H1 (cell line): ENCODE measurements around the gene CEP120. TPM values are rescaled to one million over a fixed set of nuclear protein-coding genes. Genes with fewer than 3 reads are reported as not detected.

Source experiments
- CTCF ChIA-PET: fragments of 300-600 bp; sonication (Branson Sonifier 250); formaldehyde crosslinking; loops from one replicate; lab custom pipeline; 2021; ENCODE audit not compliant: partially characterized antibody; lab: Charles Lee
- POLR2A ChIA-PET: fragments of 300-600 bp; sonication (Branson Sonifier 250); formaldehyde crosslinking; loops from one replicate; lab custom pipeline; 2021; ENCODE audit warnings: inconsistent platforms; ENCODE audit not compliant: partially characterized antibody; lab: Charles Lee
- DNase-seq, 2 experiments: peaks; one replicate each; pipeline versions ENCODE4 v3.0.0 to v3.0.0-alpha.2; 2010 to 2022; ENCODE audit warnings: low spot score in 2 of 2, low read depth in 1 of 2, mixed read lengths in 1 of 2
- FAIRE-seq: peaks from 2 replicates; lab custom pipeline; 2011; peaks lifted over from hg19 to GRCh38; lab: Jason Lieb, UNC
- H2AFZ ChIP-seq: 2 replicates; pipeline ENCODE4 v1.8.1; 2012; ENCODE audit warnings: low read length, inconsistent platforms
- H2AK5ac ChIP-seq: 2 replicates; pipeline ENCODE4 v1.6.1; 2013; ENCODE audit warnings: low read depth, low read length
- H2BK120ac ChIP-seq: replicated peaks from 2 replicates; pipeline ENCODE3; 2013; ENCODE audit warnings: low read depth, low read length, inconsistent platforms
- H2BK12ac ChIP-seq: 2 replicates; pipeline ENCODE4 v1.6.1; 2013; ENCODE audit warnings: low read depth, low read length
- H2BK15ac ChIP-seq: 2 replicates; pipeline ENCODE4 v1.6.1; 2013; ENCODE audit warnings: low read length
- H2BK20ac ChIP-seq: 2 replicates; pipeline ENCODE4 v1.6.1; 2013; ENCODE audit warnings: low read length
- H2BK5ac ChIP-seq: 2 replicates; pipeline ENCODE4 v1.6.1; 2013; ENCODE audit warnings: low read depth, low read length
- H3K14ac ChIP-seq: 2 replicates; pipeline ENCODE4 v1.6.1; 2013; ENCODE audit warnings: inconsistent platforms; ENCODE audit not compliant: insufficient read length
- H3K18ac ChIP-seq: 2 replicates; pipeline ENCODE4 v1.6.1; 2013; ENCODE audit warnings: low read length; ENCODE audit errors: extremely low read depth
- H3K23ac ChIP-seq: 2 replicates; pipeline ENCODE4 v1.6.1; 2013; ENCODE audit warnings: inconsistent platforms; ENCODE audit not compliant: insufficient read length
- H3K23me2 ChIP-seq: 2 replicates; pipeline ENCODE4 v1.6.1; 2013; ENCODE audit warnings: low read depth, low read length
- H3K27ac ChIP-seq: 2 replicates; pipeline ENCODE4 v1.6.1; 2011; ENCODE audit warnings: low read depth, low read length, inconsistent platforms
- H3K27me3 ChIP-seq, 4 experiments: replicated peaks in 1 of 4; 1 replicate in 1 of 4; 2 replicates in 3 of 4; pipeline versions ENCODE4 v1.6.1 to v1.8.1; 2011 to 2013; ENCODE audit warnings: low read length in 3 of 4, mild to moderate bottlenecking in 3 of 4, inconsistent platforms in 2 of 4, mixed read lengths in 2 of 4, moderate library complexity in 1 of 4; ENCODE audit not compliant: control insufficient read depth in 3 of 4, insufficient read depth in 3 of 4; ENCODE audit errors: extremely low read depth in 1 of 4
- H3K36me3 ChIP-seq, 4 experiments: 2 replicates each; pipeline versions ENCODE4 v1.6.1 to v1.8.1; 2011 to 2013; ENCODE audit warnings: mild to moderate bottlenecking in 4 of 4, low read length in 3 of 4, moderate library complexity in 2 of 4, control low read depth in 1 of 4, inconsistent platforms in 1 of 4; ENCODE audit not compliant: insufficient read depth in 4 of 4, control insufficient read depth in 2 of 4
- H3K4ac ChIP-seq: replicated peaks from 2 replicates; pipeline ENCODE3; 2013; ENCODE audit warnings: low read length, low read depth, mixed read lengths, inconsistent platforms; ENCODE audit not compliant: insufficient read length
- H3K4me1 ChIP-seq, 4 experiments: replicated peaks in 1 of 4; 1 replicate in 1 of 4; 2 replicates in 3 of 4; pipeline versions ENCODE4 v1.6.1 to v1.8.1; 2011 to 2013; ENCODE audit warnings: low read length in 3 of 4, inconsistent platforms in 2 of 4, mixed read lengths in 1 of 4; ENCODE audit not compliant: insufficient read depth in 4 of 4, control insufficient read depth in 3 of 4
- H3K4me2 ChIP-seq, 2 experiments: 2 replicates each; pipeline versions ENCODE4 v1.6.1 to v1.8.1; 2011 to 2013; ENCODE audit warnings: low read depth in 2 of 2, low read length in 2 of 2, control low read depth in 1 of 2, inconsistent platforms in 1 of 2, mild to moderate bottlenecking in 1 of 2; ENCODE audit not compliant: insufficient read depth in 1 of 2
- H3K4me3 ChIP-seq, 4 experiments: fragments of 200-600, 300-600 bp in 1 of 4; sonication (generic), shearing (Covaris generic), sonication (Bioruptor Twin) in 1 of 4; 2 replicates each; pipeline versions ENCODE4 v1.5.1 to v1.8.1; 2011 to 2016; ENCODE audit warnings: low read length in 4 of 4, low read depth in 3 of 4, control low read depth in 2 of 4, inconsistent platforms in 2 of 4, mild to moderate bottlenecking in 2 of 4, mixed read lengths in 1 of 4, moderate library complexity in 1 of 4; ENCODE audit not compliant: insufficient read depth in 2 of 4; ENCODE audit errors: extremely low read depth in 1 of 4
- H3K56ac ChIP-seq: replicated peaks from 2 replicates; pipeline ENCODE3; 2013; ENCODE audit warnings: low read depth, mild to moderate bottlenecking, mixed read lengths, low read length, inconsistent platforms; ENCODE audit not compliant: insufficient read length
- H3K79me1 ChIP-seq: 2 replicates; pipeline ENCODE4 v1.6.1; 2013; ENCODE audit warnings: low read depth, low read length, control low read depth
- H3K79me2 ChIP-seq, 2 experiments: 2 replicates each; pipeline versions ENCODE4 v1.6.1 to v1.8.1; 2012 to 2013; ENCODE audit warnings: low read length in 2 of 2, mild to moderate bottlenecking in 2 of 2, inconsistent platforms in 1 of 2; ENCODE audit not compliant: insufficient read depth in 2 of 2, control insufficient read depth in 1 of 2
- H3K9ac ChIP-seq, 4 experiments: replicated peaks in 1 of 4; 1 replicate in 1 of 4; 2 replicates in 3 of 4; pipeline versions ENCODE4 v1.6.1 to v1.8.1; 2011 to 2013; ENCODE audit warnings: low read depth in 3 of 4, low read length in 3 of 4, control low read depth in 2 of 4, mild to moderate bottlenecking in 2 of 4, moderate library complexity in 2 of 4, inconsistent platforms in 1 of 4; ENCODE audit errors: extremely low read depth in 1 of 4
- H3K9me3 ChIP-seq, 2 experiments: 2 replicates each; pipeline versions ENCODE4 v1.6.1 to v1.8.1; 2012 to 2013; ENCODE audit warnings: mild to moderate bottlenecking in 2 of 2, moderate library complexity in 2 of 2, control low read depth in 1 of 2, inconsistent platforms in 1 of 2, low read depth in 1 of 2, low read length in 1 of 2, mixed read lengths in 1 of 2; ENCODE audit not compliant: insufficient read depth in 2 of 2
- H4K20me1 ChIP-seq, 2 experiments: replicated peaks in 1 of 2; 2 replicates each; pipeline versions ENCODE3 to v1.8.1; 2011 to 2013; ENCODE audit warnings: inconsistent platforms in 2 of 2, low read length in 2 of 2, mild to moderate bottlenecking in 1 of 2; ENCODE audit not compliant: insufficient read depth in 2 of 2, control insufficient read depth in 1 of 2
- H4K5ac ChIP-seq: 2 replicates; pipeline ENCODE4 v1.6.1; 2013; ENCODE audit warnings: low read length, low read depth, mixed read lengths, inconsistent platforms; ENCODE audit not compliant: insufficient read length
- H4K8ac ChIP-seq: 2 replicates; pipeline ENCODE4 v1.8.0; 2013; ENCODE audit warnings: mild to moderate bottlenecking, moderate library complexity, low read length, inconsistent platforms; ENCODE audit not compliant: insufficient read depth; ENCODE audit errors: extremely low read depth
- H4K91ac ChIP-seq: replicated peaks from 2 replicates; pipeline ENCODE3; 2013; ENCODE audit warnings: low read length, mixed read lengths, inconsistent platforms; ENCODE audit not compliant: insufficient read length
- BACH1 ChIP-seq: IDR thresholded peaks from 2 replicates; pipeline ENCODE4 v1.6.1; 2012; ENCODE audit warnings: low read length, improper control_type of control experiment
- HDAC2 ChIP-seq, 2 experiments: fragments of 300-600 bp in 1 of 2; sonication (generic) in 1 of 2; IDR thresholded peaks; 2 replicates each; pipeline ENCODE4 v1.6.1; 2011 to 2012; ENCODE audit warnings: low read depth in 2 of 2, low read length in 2 of 2, mild to moderate bottlenecking in 2 of 2, moderate library complexity in 2 of 2, borderline replicate concordance in 1 of 2, inconsistent platforms in 1 of 2
- POU5F1 ChIP-seq: IDR thresholded peaks from 2 replicates; pipeline ENCODE4 v1.6.1; 2011; ENCODE audit warnings: low read depth, mild to moderate bottlenecking, low read length, moderate library complexity
- RAD21 ChIP-seq, 2 experiments: IDR thresholded peaks in 1 of 2; conservative IDR thresholded peaks in 1 of 2; 2 replicates each; pipeline ENCODE4 v1.6.1; 2011; ENCODE audit warnings: low read depth in 2 of 2, low read length in 2 of 2, improper control_type of control experiment in 1 of 2, inconsistent platforms in 1 of 2, mild to moderate bottlenecking in 1 of 2, moderate library complexity in 1 of 2
- TEAD4 ChIP-seq: IDR thresholded peaks from 2 replicates; pipeline ENCODE4 v1.6.1; 2012; ENCODE audit warnings: low read depth, low read length, inconsistent platforms, mixed read lengths
- USF2 ChIP-seq: IDR thresholded peaks from 2 replicates; pipeline ENCODE4 v1.6.1; 2011; ENCODE audit warnings: low read length, improper control_type of control experiment
- WGBS, 2 experiments: shearing (Covaris generic) in 1 of 2; methylation state at CpG; one replicate each; pipeline versions ENCODE4 v1.1.6 to v1.1.7; 2013 to 2015; ENCODE audit warnings: low lambda C conversion rate in 2 of 2, mixed read lengths in 2 of 2, inconsistent platforms in 1 of 2, low coverage in 1 of 2, missing lambda C conversion rate in 1 of 2; ENCODE audit not compliant: insufficient replicate concordance in 2 of 2, insufficient coverage in 1 of 2, insufficient read length in 1 of 2; ENCODE audit errors: extremely low coverage in 1 of 2, missing lambda C conversion rate in 1 of 2; 5-methylcytosine and 5-hydroxymethylcytosine counted together
- polyA plus RNA-seq, 7 experiments: library from polyadenylated mRNA; depleted of rRNA in 3 of 7; stranded (reverse) in 5 of 7; unstranded in 2 of 7; fragments of >200 nt in 5 of 7; fragments of 200-250 nt in 2 of 7; gene quantifications; 1 replicate in 5 of 7; 2 replicates in 1 of 7; 4 replicates in 1 of 7; pipeline versions ENCODE4 v1.2.1 to v1.2.3, GENCODE V29; 2011 to 2013; ENCODE audit warnings: missing spikeins in 2 of 7, mixed read lengths in 2 of 7
- total RNA-seq: library from RNA; stranded (reverse); fragmentation: NEBNext Ultra II Directional; extraction: Animal tissue kit (Norgen Biotek cat#: 25700); gene quantifications from 2 replicates; pipeline ENCODE4 v1.2.1, GENCODE V29; 2021

CEP120 gene
- total and polyA plus RNA-seq, 2 of the 8 experiments (the other 6 are each of a cell fraction or from before 2014, with no cell fraction given): 9.3 to 17.9 TPM

- no peaks in the 10 kb centered on the region for H3K9me3 ChIP-seq
- no peak overlapping the region for H3K4me3 ChIP-seq
- no peak overlapping the region for H2BK5ac ChIP-seq
- H3K4ac ChIP-seq: no peak overlapping the region
- WGBS, 2 experiments: 84% methylated on average over 3 of the region's 3 CpGs; no CpG with 5 or more reads in 1 of the 2 experiments
- no peak overlapping the region for H3K18ac ChIP-seq
- POLR2A ChIA-PET: interaction anchor here (0.7 to 2.3 kb wide), 2 partner anchors 9 to 101 kb away, joined by 3 to 6 read pairs; no protein-coding TSS in a partner anchor
- FAIRE-seq: no peak
- no peak for TF ChIP-seq POU5F1
- TF ChIP-seq BACH1: no peak
- no peak for TF ChIP-seq TEAD4
- TF ChIP-seq USF2: no peak
- TF ChIP-seq RAD21 (IDR thresholded peaks at IDR 0.05 in 1 of 2, conservative IDR thresholded peaks at IDR 0.05 in 1 of 2; ENCODE audit: low read depth in 2 of 2, low read length in 2 of 2): no peak
- no peak for TF ChIP-seq HDAC2 (IDR thresholded peaks at IDR 0.05; ENCODE audit: borderline replicate concordance in 1 of 2, low read depth in 2 of 2, low read length in 2 of 2)
- H4K5ac ChIP-seq: no peak overlapping the region
- no peak overlapping the region for H2BK12ac ChIP-seq
- H3K14ac ChIP-seq: no peak overlapping the region
- H4K8ac ChIP-seq: no peak overlapping the region
- no peak overlapping the region for H2AK5ac ChIP-seq
- no peak overlapping the region for H2BK120ac ChIP-seq
- H3K23ac ChIP-seq: no peak overlapping the region
- H3K79me2 ChIP-seq: no peaks in the 10 kb centered on the region
- H3K36me3 ChIP-seq: peaks cover 0 to 40% (median 8%) of the 10 kb centered on the region in 4 experiments; a peak in 4 of 8 replicates
- H3K23me2 ChIP-seq: no peaks in the 10 kb centered on the region
- no peak overlapping the region for H2AFZ ChIP-seq
- H3K9ac ChIP-seq: no peak overlapping the region
- DNase-seq: no peak
- no peak overlapping the region for H2BK20ac ChIP-seq
- H3K79me1 ChIP-seq: no peaks in the 10 kb centered on the region
- no peaks in the 10 kb centered on the region for H3K27me3 ChIP-seq
- no peak overlapping the region for H3K27ac ChIP-seq
- no peak overlapping the region for H3K4me2 ChIP-seq
- no peak overlapping the region for H4K91ac ChIP-seq
- peaks cover 0 to 2% (median 0%) of the 10 kb centered on the region in 4 experiments; a peak in 1 of 7 replicates for H3K4me1 ChIP-seq
- no peaks in the 10 kb centered on the region for H4K20me1 ChIP-seq
- CTCF ChIA-PET: interaction anchor here (1.0 to 1.9 kb wide), 2 partner anchors 11 kb away, joined by 4 to 7 read pairs; partner anchors contain the start of gene CEP120
- H2BK15ac ChIP-seq: no peak overlapping the region
- no peak overlapping the region for H3K56ac ChIP-seq
These were observed 11.0 kb downstream of the CEP120 start for GRCh38 chr5:123412206-123412605.
